HL-60 (cell line): Measurements from ENCODE around the gene DOK7.

ENCODE experiments used
- DNase-seq, 2 experiments: peaks; one replicate each; pipeline ENCODE4 v3.0.0-alpha.2; 2010 to 2020; ENCODE audit warnings: low read depth in 1 of 2, low spot score in 1 of 2
- H3K27ac ChIP-seq: fragments of 250-450 bp; sonication (Bioruptor Pico); replicated peaks from 2 replicates; pipeline ENCODE4 v1.5.1; 2020; ENCODE audit warnings: mild to moderate bottlenecking, moderate library complexity
- H3K27me3 ChIP-seq: fragments of 250-450 bp; sonication (Bioruptor Pico); 2 replicates; pipeline ENCODE4 v1.5.1; 2021; ENCODE audit warnings: mild to moderate bottlenecking, moderate library complexity; ENCODE audit not compliant: insufficient read depth, poor library complexity, severe bottlenecking
- H3K4me3 ChIP-seq: replicated peaks from 2 replicates; pipeline ENCODE4 v1.5.1; 2011; ENCODE audit warnings: mild to moderate bottlenecking, control low read depth, low read length; ENCODE audit not compliant: insufficient read depth
- CTCF ChIP-seq: IDR thresholded peaks from one replicate; pipeline ENCODE4 v1.5.1; 2011; ENCODE audit warnings: low read length, control low read depth, inconsistent platforms; ENCODE audit not compliant: insufficient read depth
- GABPA ChIP-seq: IDR thresholded peaks from 2 replicates; pipeline ENCODE4 v1.6.1; 2012; ENCODE audit warnings: low read depth
- POLR2AphosphoS5 ChIP-seq: IDR thresholded peaks from 2 replicates; pipeline ENCODE4 v1.6.1; 2012; ENCODE audit warnings: low read depth
- REST ChIP-seq: IDR thresholded peaks from 2 replicates; pipeline ENCODE4 v1.6.1; 2012; ENCODE audit warnings: low read depth; ENCODE audit not compliant: insufficient replicate concordance
- SPI1 ChIP-seq: IDR thresholded peaks from 2 replicates; pipeline ENCODE4 v1.6.1; 2012; ENCODE audit warnings: low read depth, mild to moderate bottlenecking, borderline replicate concordance

Gene DOK7

GRCh38 chr4:3416270-3416669, 46.8 kb upstream of the DOK7 start:
- DNase-seq: no peak
- no peak overlapping the region for H3K4me3 ChIP-seq
- TF ChIP-seq CTCF (no peak), SPI1 (no peak), REST (no peak), GABPA (no peak), POLR2AphosphoS5 (no peak)
- no peaks in the 10 kb centered on the region for H3K27me3 ChIP-seq
- no peak overlapping the region for H3K27ac ChIP-seq

- Histone ChIP-seq H3K27ac (no peak overlapping the region), H3K4me3 (no peak overlapping the region), H3K27me3 (no peaks in the 10 kb centered on the region)
- DNase-seq: no peak
- TF ChIP-seq SPI1 (no peak), REST (no peak), GABPA (no peak)
Measured at GRCh38 chr4:3416821-3417221, 46.3 kb upstream of the DOK7 start.

- H3K4me3 ChIP-seq: no peak overlapping the region
- TF ChIP-seq REST (no peak), GABPA (no peak)
- H3K27me3 ChIP-seq: no peaks in the 10 kb centered on the region
- H3K27ac ChIP-seq: no peak overlapping the region
- DNase-seq: no peak
Measured at GRCh38 chr4:3417448-3417847, 45.7 kb upstream of the DOK7 start.

- TF ChIP-seq REST: no peak
- no peak for TF ChIP-seq GABPA
- no peak for TF ChIP-seq POLR2AphosphoS5
- peak; percentile 39 for TF ChIP-seq CTCF
- H3K27me3 ChIP-seq: no peaks in the 10 kb centered on the region
- DNase-seq: peak in 1 of 2 experiments; percentile 41
- H3K27ac ChIP-seq: no peak overlapping the region
- no peak overlapping the region for H3K4me3 ChIP-seq
Measured at GRCh38 chr4:3418029-3418762, 44.9 kb upstream of the DOK7 start.
